ENCODE data around the gene ETFB.

Gene ETFB

GRCh38 chr19:51359294-51359693, 6.9 kb downstream of the ETFB start:
- H3K36me3 ChIP-seq (ENCODE audit: control insufficient read depth in 1 of 2, insufficient read depth in 2 of 2, low read length in 2 of 2) = no peaks in the 10 kb centered on the region
- no peak overlapping the region for H2BK5ac ChIP-seq (ENCODE audit: low read depth, low read length, poor library complexity)
- H3K9ac ChIP-seq (ENCODE audit: low read length) = no peak overlapping the region
- H4K8ac ChIP-seq (ENCODE audit: low read depth, low read length) = no peak overlapping the region
- WGBS (ENCODE audit: extremely low coverage, insufficient coverage, insufficient read length) = no CpG with 5 or more reads among the region's 4 CpGs
- no peaks in the 10 kb centered on the region for H3K79me1 ChIP-seq (ENCODE audit: low read length)
- no peaks in the 10 kb centered on the region for H3K79me2 ChIP-seq (ENCODE audit: control insufficient read depth, insufficient read depth, low read length, poor library complexity)
- H2BK120ac ChIP-seq (ENCODE audit: insufficient read depth, low read length, poor library complexity) = no peak overlapping the region
- H3K4ac ChIP-seq (ENCODE audit: low read depth, low read length) = no peak overlapping the region
- H3K27ac ChIP-seq (ENCODE audit: low read depth, low read length) = no peak overlapping the region
- H2BK12ac ChIP-seq (ENCODE audit: low read length) = no peak overlapping the region
- H4K12ac ChIP-seq (ENCODE audit: low read depth, low read length) = no peak overlapping the region
- H3K4me2 ChIP-seq (ENCODE audit: low read length) = no peak overlapping the region
- H2AFZ ChIP-seq (ENCODE audit: insufficient read depth, low read length, poor library complexity) = no peak overlapping the region
- no peaks in the 10 kb centered on the region for H3K27me3 ChIP-seq (ENCODE audit: insufficient read depth, low read length)
- no peak for DNase-seq
- no peak overlapping the region for H4K91ac ChIP-seq (ENCODE audit: low read depth, low read length)
- no peak overlapping the region for H3K18ac ChIP-seq (ENCODE audit: low read length)
- H3K4me1 ChIP-seq (ENCODE audit: control insufficient read depth in 1 of 2, insufficient read depth in 2 of 2, low read length in 2 of 2) = peaks cover 3% of the 10 kb centered on the region in 2 experiments
- H3K23ac ChIP-seq (ENCODE audit: low read length) = no peak overlapping the region
- no peak overlapping the region for H2AK5ac ChIP-seq (ENCODE audit: low read length)
- H3K14ac ChIP-seq (ENCODE audit: low read length) = no peak overlapping the region
- H3K4me3 ChIP-seq (ENCODE audit: low read depth, low read length) = no peak overlapping the region
- H3K9me3 ChIP-seq (ENCODE audit: insufficient read depth, low read depth, low read length) = peaks cover 2% of the 10 kb centered on the region

GRCh38 chr19:51357952-51358351, 8.2 kb downstream of the ETFB start:
- DNase-seq = no peak
- Histone ChIP-seq H3K79me1 (ENCODE audit: low read length) (peaks cover 2% of the 10 kb centered on the region), H3K9ac (ENCODE audit: low read length) (no peak overlapping the region), H3K27me3 (ENCODE audit: insufficient read depth, low read length) (no peaks in the 10 kb centered on the region), H4K12ac (ENCODE audit: low read depth, low read length) (no peak overlapping the region), H2AK5ac (ENCODE audit: low read length) (no peak overlapping the region), H3K36me3 (ENCODE audit: control insufficient read depth in 1 of 2, insufficient read depth in 2 of 2, low read length in 2 of 2) (peaks cover 0 to under 1% of the 10 kb centered on the region in 2 experiments), H3K4me2 (ENCODE audit: low read length) (no peak overlapping the region), H4K8ac (ENCODE audit: low read depth, low read length) (no peak overlapping the region), H2AFZ (ENCODE audit: insufficient read depth, low read length, poor library complexity) (no peak overlapping the region), H4K91ac (ENCODE audit: low read depth, low read length) (no peak overlapping the region), H3K9me3 (ENCODE audit: insufficient read depth, low read depth, low read length) (peaks cover 3% of the 10 kb centered on the region), H3K14ac (ENCODE audit: low read length) (no peak overlapping the region), H2BK120ac (ENCODE audit: insufficient read depth, low read length, poor library complexity) (no peak overlapping the region), H3K27ac (ENCODE audit: low read depth, low read length) (no peak overlapping the region), H3K4me1 (ENCODE audit: control insufficient read depth in 1 of 2, insufficient read depth in 2 of 2, low read length in 2 of 2) (peaks cover 5% of the 10 kb centered on the region in 2 experiments), H2BK5ac (ENCODE audit: low read depth, low read length, poor library complexity) (no peak overlapping the region), H3K79me2 (ENCODE audit: control insufficient read depth, insufficient read depth, low read length, poor library complexity) (no peaks in the 10 kb centered on the region), H2BK12ac (ENCODE audit: low read length) (no peak overlapping the region), H3K4ac (ENCODE audit: low read depth, low read length) (no peak overlapping the region), H3K23ac (ENCODE audit: low read length) (no peak overlapping the region), H3K18ac (ENCODE audit: low read length) (no peak overlapping the region), H3K4me3 (ENCODE audit: low read depth, low read length) (no peak overlapping the region)
- no CpG with 5 or more reads among the region's 7 CpGs for WGBS (ENCODE audit: extremely low coverage, insufficient coverage, insufficient read length)

- DNase-seq = no peak
- no peak overlapping the region for H4K91ac ChIP-seq (ENCODE audit: low read depth, low read length)
- WGBS (ENCODE audit: extremely low coverage, insufficient coverage, insufficient read length) = no CpG with 5 or more reads among the region's 10 CpGs
- peaks cover 2% of the 10 kb centered on the region for H3K79me1 ChIP-seq (ENCODE audit: low read length)
- no peaks in the 10 kb centered on the region for H3K79me2 ChIP-seq (ENCODE audit: control insufficient read depth, insufficient read depth, low read length, poor library complexity)
- no peak overlapping the region for H3K9ac ChIP-seq (ENCODE audit: low read length)
- no peak overlapping the region for H2BK12ac ChIP-seq (ENCODE audit: low read length)
- H4K12ac ChIP-seq (ENCODE audit: low read depth, low read length) = no peak overlapping the region
- no peak overlapping the region for H3K4me3 ChIP-seq (ENCODE audit: low read depth, low read length)
- H2BK120ac ChIP-seq (ENCODE audit: insufficient read depth, low read length, poor library complexity) = no peak overlapping the region
- H3K9me3 ChIP-seq (ENCODE audit: insufficient read depth, low read depth, low read length) = peaks cover 4% of the 10 kb centered on the region
- H2BK5ac ChIP-seq (ENCODE audit: low read depth, low read length, poor library complexity) = no peak overlapping the region
- H2AK5ac ChIP-seq (ENCODE audit: low read length) = no peak overlapping the region
- H3K23ac ChIP-seq (ENCODE audit: low read length) = no peak overlapping the region
- H4K8ac ChIP-seq (ENCODE audit: low read depth, low read length) = no peak overlapping the region
- peaks cover 3% of the 10 kb centered on the region in 2 experiments for H3K36me3 ChIP-seq (ENCODE audit: control insufficient read depth in 1 of 2, insufficient read depth in 2 of 2, low read length in 2 of 2)
- H2AFZ ChIP-seq (ENCODE audit: insufficient read depth, low read length, poor library complexity) = no peak overlapping the region
- H3K27ac ChIP-seq (ENCODE audit: low read depth, low read length) = no peak overlapping the region
- H3K4me1 ChIP-seq (ENCODE audit: control insufficient read depth in 1 of 2, insufficient read depth in 2 of 2, low read length in 2 of 2) = peaks cover 5% of the 10 kb centered on the region in 2 experiments
- no peak overlapping the region for H3K18ac ChIP-seq (ENCODE audit: low read length)
- H3K4me2 ChIP-seq (ENCODE audit: low read length) = no peak overlapping the region
- H3K14ac ChIP-seq (ENCODE audit: low read length) = no peak overlapping the region
- no peaks in the 10 kb centered on the region for H3K27me3 ChIP-seq (ENCODE audit: insufficient read depth, low read length)
- no peak overlapping the region for H3K4ac ChIP-seq (ENCODE audit: low read depth, low read length)
These were observed 9.9 kb downstream of the ETFB start for GRCh38 chr19:51356159-51356801.

GRCh38 chr19:51354742-51355148, 11.4 kb downstream of the ETFB start:
- Histone ChIP-seq H2BK120ac (ENCODE audit: insufficient read depth, low read length, poor library complexity) (no peak overlapping the region), H3K4me3 (ENCODE audit: low read depth, low read length) (no peak overlapping the region), H2AK5ac (ENCODE audit: low read length) (no peak overlapping the region), H3K4me1 (ENCODE audit: control insufficient read depth in 1 of 2, insufficient read depth in 2 of 2, low read length in 2 of 2) (peaks cover 5% of the 10 kb centered on the region in 2 experiments), H3K18ac (ENCODE audit: low read length) (no peak overlapping the region), H4K12ac (ENCODE audit: low read depth, low read length) (no peak overlapping the region), H4K8ac (ENCODE audit: low read depth, low read length) (no peak overlapping the region), H3K23ac (ENCODE audit: low read length) (no peak overlapping the region), H3K27ac (ENCODE audit: low read depth, low read length) (no peak overlapping the region), H3K4ac (ENCODE audit: low read depth, low read length) (no peak overlapping the region), H3K79me1 (ENCODE audit: low read length) (peaks cover 2% of the 10 kb centered on the region), H3K4me2 (ENCODE audit: low read length) (no peak overlapping the region), H2BK5ac (ENCODE audit: low read depth, low read length, poor library complexity) (no peak overlapping the region), H3K36me3 (ENCODE audit: control insufficient read depth in 1 of 2, insufficient read depth in 2 of 2, low read length in 2 of 2) (peaks cover 8 to 11% of the 10 kb centered on the region in 2 experiments), H2AFZ (ENCODE audit: insufficient read depth, low read length, poor library complexity) (no peak overlapping the region), H3K14ac (ENCODE audit: low read length) (no peak overlapping the region), H3K9me3 (ENCODE audit: insufficient read depth, low read depth, low read length) (peaks cover 4% of the 10 kb centered on the region), H3K79me2 (ENCODE audit: control insufficient read depth, insufficient read depth, low read length, poor library complexity) (no peaks in the 10 kb centered on the region), H2BK12ac (ENCODE audit: low read length) (no peak overlapping the region), H4K91ac (ENCODE audit: low read depth, low read length) (no peak overlapping the region), H3K9ac (ENCODE audit: low read length) (no peak overlapping the region), H3K27me3 (ENCODE audit: insufficient read depth, low read length) (no peaks in the 10 kb centered on the region)
- no peak for DNase-seq
- no CpG with 5 or more reads among the region's 8 CpGs for WGBS (ENCODE audit: extremely low coverage, insufficient coverage, insufficient read length)

Measured in trophoblast cell (in vitro differentiated cells and primary cell).